Keratinocyte (primary cell): ENCODE results near the gene GTF2H1.

Source experiments
- CTCF ChIP-seq, 3 experiments: IDR thresholded peaks in 1 of 3; conservative IDR thresholded peaks in 1 of 3; optimal IDR thresholded peaks in 1 of 3; 2 replicates in 2 of 3; 3 replicates in 1 of 3; pipeline versions ENCODE3 to v1.5.1; 2011; ENCODE audit warnings: low read length in 3 of 3, mild to moderate bottlenecking in 3 of 3, moderate library complexity in 2 of 3, control low read depth in 1 of 3, inconsistent platforms in 1 of 3; ENCODE audit not compliant: insufficient read depth in 2 of 3; ENCODE audit errors: extremely low read depth in 1 of 3
- EZH2 ChIP-seq: IDR thresholded peaks from one replicate; pipeline ENCODE4 v1.6.1; 2012; ENCODE audit warnings: inconsistent platforms, mild to moderate bottlenecking, low read length, moderate library complexity

- TF ChIP-seq CTCF (optimal IDR thresholded peaks at IDR 0.05 in 1 of 3, IDR thresholded peaks at IDR 0.05 in 1 of 3, conservative IDR thresholded peaks at IDR 0.05 in 1 of 3; ENCODE audit: extremely low read depth in 1 of 3, insufficient read depth in 2 of 3, low read length in 3 of 3) = no peak
- no peak for TF ChIP-seq EZH2
Observed at GRCh38 chr11:18379201-18379600, 56.8 kb downstream of the GTF2H1 start.
